IMR-90 (cell line): Measurements from ENCODE around the gene SNX27. TPM values are rescaled to one million over a fixed set of nuclear protein-coding genes. Genes with fewer than 3 reads are reported as not detected.

ENCODE experiments used
- ATAC-seq: fragments of 200-7000 bp; cut with Tn5 transposase; 2 replicates; pipeline ENCODE4 v1.9.1; 2020; ENCODE audit warnings: low read depth, mild to moderate bottlenecking, moderate library complexity
- BruUV-seq: library from RNA; stranded (reverse); fragments of 400-500 nt; replicated peaks from 2 replicates; lab custom pipeline; 2021; lab: Mats Ljungman, UMichigan
- CTCF ChIA-PET: fragments of 300-600 bp; formaldehyde crosslinking; extraction: SDS; loops from one replicate; lab custom pipeline; 2021; ENCODE audit warnings: antibody characterized with exemption; lab: Yijun Ruan, JAX
- POLR2A ChIA-PET: fragments of 300-600 bp; sonication (Branson Sonifier 250); formaldehyde crosslinking; loops from one replicate; lab custom pipeline; 2022; ENCODE audit warnings: antibody characterized with exemption; ENCODE audit not compliant: unreplicated experiment; lab: Charles Lee
- DNase-seq: peaks from one replicate; pipeline ENCODE4 v3.0.0; 2013
- H2AFZ ChIP-seq: replicated peaks from 2 replicates; pipeline ENCODE3; 2013; ENCODE audit warnings: low read length, mild to moderate bottlenecking; ENCODE audit not compliant: poor library complexity
- H2AK5ac ChIP-seq: 2 replicates; pipeline ENCODE4 v1.6.1; 2013; ENCODE audit warnings: low read depth, low read length, inconsistent platforms
- H2AK9ac ChIP-seq: replicated peaks from 2 replicates; pipeline ENCODE3; 2013; ENCODE audit warnings: mild to moderate bottlenecking, low read depth, low read length, moderate library complexity; ENCODE audit not compliant: poor library complexity
- H2BK120ac ChIP-seq: 2 replicates; pipeline ENCODE4 v1.6.1; 2013; ENCODE audit warnings: low read depth, low read length, inconsistent platforms
- H2BK15ac ChIP-seq: 3 replicates; pipeline ENCODE4 v1.6.1; 2013; ENCODE audit warnings: low read depth, low read length, inconsistent platforms
- H2BK20ac ChIP-seq: 2 replicates; pipeline ENCODE4 v1.6.1; 2013; ENCODE audit warnings: low read depth, mild to moderate bottlenecking, inconsistent platforms, low read length, moderate library complexity
- H2BK5ac ChIP-seq: 2 replicates; pipeline ENCODE4 v1.6.1; 2013; ENCODE audit warnings: mild to moderate bottlenecking, low read depth, low read length, inconsistent platforms; ENCODE audit not compliant: poor library complexity, severe bottlenecking
- H3K14ac ChIP-seq: replicated peaks from 2 replicates; pipeline ENCODE4 v1.6.1; 2013; ENCODE audit warnings: low read depth, low read length, inconsistent platforms
- H3K18ac ChIP-seq: 2 replicates; pipeline ENCODE4 v1.6.1; 2013; ENCODE audit warnings: low read depth, low read length, control low read depth
- H3K23ac ChIP-seq: 2 replicates; pipeline ENCODE4 v1.6.1; 2013; ENCODE audit warnings: low read depth, low read length, inconsistent platforms
- H3K27ac ChIP-seq: 2 replicates; pipeline ENCODE4 v1.5.1; 2013; ENCODE audit warnings: mild to moderate bottlenecking, control low read depth, low read length; ENCODE audit not compliant: insufficient read depth
- H3K27me3 ChIP-seq: 2 replicates; pipeline ENCODE4 v1.6.1; 2013; ENCODE audit warnings: low read length; ENCODE audit not compliant: control insufficient read depth, insufficient read depth
- H3K36me3 ChIP-seq: 2 replicates; pipeline ENCODE4 v1.6.1; 2013; ENCODE audit warnings: low read length, mixed read lengths; ENCODE audit not compliant: control insufficient read depth, insufficient read depth
- H3K4ac ChIP-seq: 2 replicates; pipeline ENCODE4 v1.6.1; 2013; ENCODE audit warnings: low read depth, low read length, inconsistent platforms
- H3K4me1 ChIP-seq: 2 replicates; pipeline ENCODE4 v1.6.1; 2013; ENCODE audit warnings: low read length, mixed read lengths; ENCODE audit not compliant: control insufficient read depth, insufficient read depth
- H3K4me2 ChIP-seq: 2 replicates; pipeline ENCODE4 v1.6.1; 2013; ENCODE audit warnings: low read depth, mild to moderate bottlenecking, control low read depth, low read length, moderate library complexity
- H3K4me3 ChIP-seq: 2 replicates; pipeline ENCODE4 v1.5.1; 2013; ENCODE audit warnings: low read depth, mild to moderate bottlenecking, control low read depth, low read length, moderate library complexity; ENCODE audit not compliant: insufficient read depth
- H3K56ac ChIP-seq: 2 replicates; pipeline ENCODE4 v1.6.1; 2013; ENCODE audit warnings: low read length, inconsistent platforms; ENCODE audit not compliant: insufficient read depth; ENCODE audit errors: extremely low read depth
- H3K79me1 ChIP-seq, 2 experiments: 2 replicates each; pipeline ENCODE4 v1.6.1; 2013; ENCODE audit warnings: low read length in 2 of 2, inconsistent platforms in 1 of 2, low read depth in 1 of 2
- H3K9ac ChIP-seq: 2 replicates; pipeline ENCODE4 v1.6.1; 2013; ENCODE audit warnings: low read depth, low read length, control low read depth
- H3K9me1 ChIP-seq: 2 replicates; pipeline ENCODE4 v1.6.1; 2013; ENCODE audit warnings: low read length, inconsistent platforms; ENCODE audit not compliant: insufficient read depth
- H3K9me3 ChIP-seq: 2 replicates; pipeline ENCODE4 v1.6.1; 2013; ENCODE audit warnings: low read length; ENCODE audit not compliant: control insufficient read depth, insufficient read depth
- H4K20me1 ChIP-seq: 2 replicates; pipeline ENCODE4 v1.6.1; 2013; ENCODE audit warnings: low read length, inconsistent platforms; ENCODE audit not compliant: insufficient read depth
- H4K5ac ChIP-seq: 2 replicates; pipeline ENCODE4 v1.6.1; 2013; ENCODE audit warnings: mild to moderate bottlenecking, low read depth, low read length, control low read depth
- H4K8ac ChIP-seq, 2 experiments: 2 replicates each; pipeline ENCODE4 v1.6.1; 2013; ENCODE audit warnings: low read depth in 2 of 2, low read length in 2 of 2, control low read depth in 1 of 2, inconsistent platforms in 1 of 2
- H4K91ac ChIP-seq: 2 replicates; pipeline ENCODE4 v1.6.1; 2013; ENCODE audit warnings: low read depth, low read length, inconsistent platforms; ENCODE audit not compliant: insufficient read depth
- BHLHE40 ChIP-seq: fragments of 150-350 bp; IDR thresholded peaks from 2 replicates; pipeline ENCODE4 v1.6.1; 2016; ENCODE audit warnings: mild to moderate bottlenecking, low read depth, low read length
- CEBPB ChIP-seq: IDR thresholded peaks from 2 replicates; pipeline ENCODE4 v1.6.1; 2012; ENCODE audit warnings: low read depth, low read length, improper control_type of control experiment
- CHD1 ChIP-seq: IDR thresholded peaks from 2 replicates; pipeline ENCODE4 v1.6.1; 2012; ENCODE audit warnings: low read depth, low read length, improper control_type of control experiment
- FOS ChIP-seq: fragments of 150-350 bp; IDR thresholded peaks from 2 replicates; pipeline ENCODE4 v1.6.1; 2016; ENCODE audit warnings: low read depth, low read length
- MAZ ChIP-seq: IDR thresholded peaks from 2 replicates; pipeline ENCODE4 v1.6.1; 2012; ENCODE audit warnings: low read depth, mild to moderate bottlenecking, low read length, improper control_type of control experiment, moderate library complexity, borderline replicate concordance
- MXI1 ChIP-seq: IDR thresholded peaks from 2 replicates; pipeline ENCODE4 v1.6.1; 2012; ENCODE audit warnings: low read depth, mild to moderate bottlenecking, low read length, moderate library complexity, borderline replicate concordance
- RAD21 ChIP-seq: IDR thresholded peaks from 2 replicates; pipeline ENCODE4 v1.6.1; 2012; ENCODE audit warnings: low read length, improper control_type of control experiment
- RFX5 ChIP-seq: IDR thresholded peaks from 2 replicates; pipeline ENCODE4 v1.8.0; 2012; ENCODE audit warnings: low read depth, mild to moderate bottlenecking, low read length, moderate library complexity
- SMC3 ChIP-seq: fragments of 150-350 bp; IDR thresholded peaks from 2 replicates; pipeline ENCODE4 v1.6.1; 2016; ENCODE audit warnings: low read depth, mild to moderate bottlenecking, antibody characterized with exemption, low read length, moderate library complexity
- WGBS, 2 experiments: methylation state at CpG; one replicate each; pipeline versions ENCODE4 v1.1.5 to v1.1.7; 2013; ENCODE audit warnings: missing lambda C conversion rate in 2 of 2; ENCODE audit not compliant: insufficient read length in 1 of 2; ENCODE audit errors: extremely low coverage in 2 of 2; 5-methylcytosine and 5-hydroxymethylcytosine counted together
- dilution Hi-C: fragments of 300-500 bp; cut with HindIII; formaldehyde crosslinking; loops from one replicate; pipeline ENCODE4 v1.14.3; 2018; ENCODE audit warnings: low sequenced_read_pairs; ENCODE audit not compliant: unreplicated experiment
- in situ Hi-C: fragments of 300-500 bp; cut with MboI; formaldehyde crosslinking; loops from 3 replicates; pipeline ENCODE4 v1.14.3; 2019; ENCODE audit warnings: low sequenced_read_pairs, inconsistent platforms, mixed read lengths
- intact Hi-C: fragments of 100-400 bp; cut with micrococcal nuclease; formaldehyde crosslinking; loops from 2 replicates; pipeline ENCODE4 v1.10.0; 2022
- polyA plus RNA-seq, 3 experiments: library from polyadenylated mRNA; depleted of rRNA; stranded (reverse); fragments of >200 nt; gene quantifications; 2 replicates each; pipeline ENCODE4 v1.2.3, GENCODE V29; 2012; ENCODE audit warnings: low replicate concordance in 1 of 3
- total RNA-seq: library from RNA; depleted of rRNA; stranded (reverse); fragments of >200 nt; gene quantifications from 2 replicates; pipeline ENCODE4 v1.2.3, GENCODE V29; 2012
- TF ChIP-seq, protein P1 (sequence below): fragments of 150-350 bp; IDR thresholded peaks from 2 replicates; pipeline ENCODE4 v1.6.1; 2016; ENCODE audit warnings: low read depth, mild to moderate bottlenecking, low read length, moderate library complexity, borderline replicate concordance
- TF ChIP-seq, protein P2 (sequence below): fragments of 150-350 bp; IDR thresholded peaks from 2 replicates; pipeline ENCODE4 v1.6.1; 2017; ENCODE audit warnings: mild to moderate bottlenecking, antibody characterized with exemption, low read length, low read depth

The SNX27 gene
- total and polyA plus RNA-seq, 2 of the 4 experiments (the other 2 are of a cell fraction) = 12.3 to 25.6 TPM

- ChIA-PET CTCF (no interaction called here), POLR2A (no interaction called here)
- H3K36me3 ChIP-seq = peaks cover 49% of the 10 kb centered on the region
- H3K56ac ChIP-seq = no peak overlapping the region
- no peaks in the 10 kb centered on the region for H3K9me3 ChIP-seq
- H3K27ac ChIP-seq = no peak overlapping the region
- no peak overlapping the region for H3K4me3 ChIP-seq
- dilution Hi-C loops (no loop called here), intact Hi-C loops (no loop called here), in situ Hi-C loops (no loop called here)
- WGBS, 2 experiments = no CpG with 5 or more reads among the region's 2 CpGs
- peaks cover 7% of the 10 kb centered on the region for H3K9me1 ChIP-seq
- no peak overlapping the region for H2AK5ac ChIP-seq
- DNase-seq (no peak), ATAC-seq (no peak)
- no peak overlapping the region for H3K23ac ChIP-seq
- no peak overlapping the region for H3K4ac ChIP-seq
- peaks cover 0 to 19% of the 10 kb centered on the region in 2 experiments; a peak in 2 of 4 replicates for H3K79me1 ChIP-seq
- H4K20me1 ChIP-seq = no peaks in the 10 kb centered on the region
- no peak overlapping the region for H4K5ac ChIP-seq
- no peaks in the 10 kb centered on the region for H3K27me3 ChIP-seq
- no peak overlapping the region for H4K8ac ChIP-seq
- no peak overlapping the region for H2BK20ac ChIP-seq
- no peak overlapping the region for H2BK5ac ChIP-seq
- H3K18ac ChIP-seq = no peak overlapping the region
- no peak overlapping the region for H3K4me2 ChIP-seq
- no peak overlapping the region for H3K14ac ChIP-seq
- H2AFZ ChIP-seq = no peak overlapping the region
- H2BK120ac ChIP-seq = no peak overlapping the region
- TF ChIP-seq RAD21 = no peak
- TF ChIP-seq BHLHE40 = no peak
- TF ChIP-seq SMC3 = no peak
- no peak for TF ChIP-seq RFX5
- TF ChIP-seq MAZ = no peak
- no peak for TF ChIP-seq MXI1
- TF ChIP-seq CHD1 = no peak
- TF ChIP-seq, protein P1, sequence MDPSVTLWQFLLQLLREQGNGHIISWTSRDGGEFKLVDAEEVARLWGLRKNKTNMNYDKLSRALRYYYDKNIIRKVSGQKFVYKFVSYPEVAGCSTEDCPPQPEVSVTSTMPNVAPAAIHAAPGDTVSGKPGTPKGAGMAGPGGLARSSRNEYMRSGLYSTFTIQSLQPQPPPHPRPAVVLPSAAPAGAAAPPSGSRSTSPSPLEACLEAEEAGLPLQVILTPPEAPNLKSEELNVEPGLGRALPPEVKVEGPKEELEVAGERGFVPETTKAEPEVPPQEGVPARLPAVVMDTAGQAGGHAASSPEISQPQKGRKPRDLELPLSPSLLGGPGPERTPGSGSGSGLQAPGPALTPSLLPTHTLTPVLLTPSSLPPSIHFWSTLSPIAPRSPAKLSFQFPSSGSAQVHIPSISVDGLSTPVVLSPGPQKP = no peak
- no peak for TF ChIP-seq FOS
- TF ChIP-seq CEBPB = no peak
- TF ChIP-seq, protein P2, sequence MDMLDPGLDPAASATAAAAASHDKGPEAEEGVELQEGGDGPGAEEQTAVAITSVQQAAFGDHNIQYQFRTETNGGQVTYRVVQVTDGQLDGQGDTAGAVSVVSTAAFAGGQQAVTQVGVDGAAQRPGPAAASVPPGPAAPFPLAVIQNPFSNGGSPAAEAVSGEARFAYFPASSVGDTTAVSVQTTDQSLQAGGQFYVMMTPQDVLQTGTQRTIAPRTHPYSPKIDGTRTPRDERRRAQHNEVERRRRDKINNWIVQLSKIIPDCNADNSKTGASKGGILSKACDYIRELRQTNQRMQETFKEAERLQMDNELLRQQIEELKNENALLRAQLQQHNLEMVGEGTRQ = no peak
- H4K91ac ChIP-seq = no peak overlapping the region
- BruUV-seq = no TSS peak
- no peak overlapping the region for H3K9ac ChIP-seq
- no peak overlapping the region for H2AK9ac ChIP-seq
- no peak overlapping the region for H2BK15ac ChIP-seq
- H3K4me1 ChIP-seq = peaks cover 8% of the 10 kb centered on the region
Measured at GRCh38 chr1:151577173-151577572, 34.7 kb upstream of the SNX27 start.
